ENCODE data around the gene INPP1. TPM values are rescaled to one million over a fixed set of nuclear protein-coding genes. Genes with fewer than 3 reads are reported as not detected.
"Not testable (repeated sequence)": the region's sequence is repeated elsewhere in the genome, so short reads cannot be mapped to it uniquely, and the experiment has no call there.

Gene INPP1, protein sequence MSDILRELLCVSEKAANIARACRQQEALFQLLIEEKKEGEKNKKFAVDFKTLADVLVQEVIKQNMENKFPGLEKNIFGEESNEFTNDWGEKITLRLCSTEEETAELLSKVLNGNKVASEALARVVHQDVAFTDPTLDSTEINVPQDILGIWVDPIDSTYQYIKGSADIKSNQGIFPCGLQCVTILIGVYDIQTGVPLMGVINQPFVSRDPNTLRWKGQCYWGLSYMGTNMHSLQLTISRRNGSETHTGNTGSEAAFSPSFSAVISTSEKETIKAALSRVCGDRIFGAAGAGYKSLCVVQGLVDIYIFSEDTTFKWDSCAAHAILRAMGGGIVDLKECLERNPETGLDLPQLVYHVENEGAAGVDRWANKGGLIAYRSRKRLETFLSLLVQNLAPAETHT
- polyA plus RNA-seq (ENCODE audit: insufficient read length), result 16.4 TPM

DNA sequence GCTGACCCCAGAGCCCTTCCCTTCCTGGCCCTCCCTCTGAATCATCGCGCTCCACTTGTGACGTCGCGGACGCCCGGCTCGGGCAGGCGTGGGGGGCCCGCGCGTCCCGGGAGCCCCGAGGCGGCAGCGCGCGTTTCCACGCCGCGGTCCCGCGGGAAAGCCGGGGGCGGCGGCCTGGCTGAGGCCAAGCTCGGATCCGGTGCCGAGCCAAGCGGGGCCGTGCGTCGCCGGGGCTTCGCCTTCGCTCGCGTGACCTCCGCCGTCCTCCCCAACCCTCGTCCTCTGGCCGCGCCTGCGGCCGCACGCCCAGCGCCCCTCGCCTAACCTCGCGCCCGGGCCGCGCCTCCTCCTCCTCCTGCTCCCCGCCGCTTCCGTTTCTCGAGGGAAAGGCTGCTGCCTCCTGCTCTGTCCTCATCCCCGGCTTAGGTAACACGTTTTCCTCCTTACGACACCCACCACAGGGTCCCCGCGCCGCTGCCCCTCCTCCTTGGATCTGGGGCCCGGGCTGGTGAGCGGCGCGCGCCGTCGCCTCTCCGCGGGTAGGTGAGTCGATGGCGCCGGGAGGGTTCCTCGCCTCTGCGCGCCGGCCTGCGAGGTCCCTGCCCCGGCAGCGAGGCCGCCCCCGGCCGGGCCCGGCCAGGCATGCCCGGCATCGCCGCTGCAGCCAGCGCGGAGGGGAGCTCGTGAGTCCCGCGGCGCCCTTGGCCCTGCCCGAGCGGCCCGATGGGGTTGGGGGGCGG is at the start of gene INPP1:
Gene INPP1, plus strand, starts transcription at position 54 of the 740 bp plus-strand sequence. CDS start 16,514 bp downstream, outside the sequence.
- peak; percentile 78 for DNase-seq

DNA sequence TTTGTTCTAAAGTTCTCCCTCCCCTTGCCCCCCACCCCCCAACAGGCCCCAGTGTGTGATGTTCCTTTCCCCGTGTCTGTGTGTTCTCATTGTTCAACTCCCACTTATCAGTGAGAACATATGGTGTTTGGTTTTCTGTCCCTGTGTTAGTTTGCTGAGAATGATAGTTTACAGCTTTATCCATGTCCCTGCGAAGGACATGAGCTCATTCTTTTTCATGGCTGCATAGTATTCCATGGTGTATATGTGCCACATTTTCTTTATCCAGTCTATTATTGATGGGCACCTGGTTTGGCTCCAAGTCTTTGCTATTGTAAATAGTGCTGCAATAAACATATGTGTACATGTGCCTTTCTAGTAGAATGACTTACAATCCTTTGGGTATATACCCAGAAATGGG is 45.5 kb upstream of the INPP1 start:
- not testable (repeated sequence) for DNase-seq

DNA sequence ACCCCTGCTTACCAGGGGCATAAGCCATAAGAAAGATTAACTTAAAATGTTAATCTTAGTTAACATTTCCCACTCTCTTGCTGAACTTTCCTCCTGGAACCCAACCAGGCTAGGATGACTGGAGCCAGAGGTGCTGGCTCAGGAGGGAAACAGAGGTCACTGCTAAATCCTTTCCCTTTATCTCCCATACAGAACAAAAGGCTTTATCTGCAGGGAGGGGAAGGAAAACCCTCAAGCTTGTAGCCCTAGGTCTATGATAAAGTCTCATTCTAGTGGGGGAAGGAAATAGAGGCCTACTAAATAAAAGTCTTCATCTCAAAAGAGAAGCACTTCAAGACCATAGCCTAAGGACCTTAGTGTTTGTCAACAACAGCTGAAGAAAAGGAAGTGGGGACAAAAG is 42.4 kb upstream of the INPP1 start:
- DNase-seq, result no peak

DNA sequence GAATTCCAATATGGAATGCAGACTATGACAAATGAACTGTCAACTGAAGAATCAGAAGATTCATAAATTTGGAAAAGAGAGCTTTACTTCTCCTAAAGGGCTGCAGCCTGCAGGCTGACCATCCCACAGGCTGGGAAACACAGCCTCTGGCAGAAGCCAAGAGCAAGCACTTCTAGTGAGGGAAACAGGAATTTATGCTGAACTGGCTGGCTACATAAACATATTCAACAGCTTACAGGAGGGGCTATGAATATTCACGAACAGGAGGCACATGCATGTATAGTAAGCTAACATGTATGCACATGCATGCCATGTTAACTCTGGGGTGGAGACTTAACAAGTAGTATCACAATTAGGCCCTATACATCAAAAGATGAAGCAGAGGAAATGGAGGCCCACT is 41.3 kb upstream of the INPP1 start:
- DNase-seq, result no peak

DNA sequence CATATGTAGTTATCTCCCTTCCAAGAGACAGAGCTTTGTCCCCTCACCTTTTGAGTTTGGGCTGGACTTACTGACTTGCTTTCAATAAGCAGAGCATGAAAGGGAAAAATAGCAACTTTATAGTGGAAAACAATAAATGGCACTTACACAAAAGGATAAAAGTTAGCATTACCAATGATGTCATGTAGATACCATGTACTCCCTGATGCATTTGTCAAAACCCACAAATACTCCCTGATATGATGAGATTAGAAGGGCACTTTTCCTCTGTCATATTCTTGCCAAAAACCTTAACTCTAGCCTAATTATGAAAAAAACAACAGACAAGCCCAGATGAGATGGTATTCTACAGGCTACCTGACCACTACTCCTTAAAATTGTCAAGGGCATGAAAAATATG is 39.7 kb upstream of the INPP1 start:
- no peak for DNase-seq

DNA sequence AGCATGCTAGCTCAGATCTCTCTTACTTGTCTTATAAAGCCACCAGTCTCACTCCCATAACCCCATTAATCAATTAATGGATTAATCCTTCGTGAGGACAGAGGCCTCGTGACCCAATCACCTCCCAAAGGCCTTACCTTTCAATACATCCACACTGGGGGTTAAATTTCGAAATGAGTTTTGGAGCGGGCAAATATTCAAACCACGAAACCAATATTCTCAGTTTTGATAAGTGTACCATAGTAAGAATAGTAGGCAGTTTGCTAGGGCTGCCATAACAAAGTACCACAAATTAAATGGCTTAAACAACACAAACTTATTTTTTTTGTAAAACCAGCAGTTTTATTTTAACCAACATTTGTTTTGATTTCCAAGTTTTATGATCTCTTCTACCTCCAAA is 39.0 kb upstream of the INPP1 start:
- DNase-seq, result no peak

DNA sequence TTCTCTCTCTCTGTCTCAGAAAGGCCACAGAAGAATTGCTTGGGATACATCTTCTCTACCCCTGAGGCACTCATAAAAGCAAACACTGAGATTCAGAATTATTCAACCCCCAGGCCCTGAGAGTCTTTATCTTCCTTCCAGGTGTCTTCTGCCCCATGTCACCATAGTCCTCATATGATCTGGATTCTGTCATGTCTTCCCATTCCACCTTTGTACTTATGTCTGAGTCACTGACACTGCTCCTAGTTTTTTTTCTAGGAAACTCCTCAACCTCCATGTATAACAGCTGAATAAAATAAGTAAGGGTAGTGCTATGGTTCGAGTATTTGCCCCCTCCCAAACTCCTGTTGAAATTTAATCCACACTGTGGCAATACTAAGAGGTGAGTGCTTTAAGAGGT is 35.4 kb upstream of the INPP1 start:
- no peak for DNase-seq

DNA sequence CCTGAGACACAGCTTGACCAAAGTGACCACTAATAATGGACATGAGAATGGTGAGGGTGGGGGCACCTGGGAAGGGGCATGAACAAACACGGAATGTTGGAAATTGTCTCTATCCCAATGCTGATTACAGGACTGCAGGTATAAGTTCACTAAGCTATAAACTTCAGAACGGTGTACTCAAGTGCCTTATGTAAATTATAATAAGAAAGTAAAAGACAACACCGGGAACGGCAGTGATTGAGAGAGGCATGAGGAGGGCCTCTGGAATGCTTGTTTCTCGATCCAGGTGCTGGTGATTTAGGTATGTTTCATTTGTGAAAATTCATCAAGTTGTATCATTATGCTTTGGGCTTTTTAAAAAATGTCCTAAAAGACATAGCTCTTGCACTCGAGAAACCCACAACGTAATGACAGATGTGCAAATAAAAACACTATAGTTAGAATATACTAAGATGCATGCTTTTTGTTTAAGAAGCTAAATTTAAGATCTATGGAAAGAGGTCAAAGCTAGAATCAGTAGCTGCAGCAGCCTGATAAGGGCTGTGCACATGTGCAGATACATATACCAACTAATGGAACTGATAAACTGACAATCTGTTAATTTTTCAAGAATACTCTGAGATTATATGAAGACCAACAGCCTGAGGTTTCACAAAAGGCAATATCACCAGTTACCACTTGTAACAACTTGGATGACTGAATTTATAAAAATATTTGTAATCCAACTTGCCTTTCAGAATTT is 31.3 kb upstream of the INPP1 start:
- no peak for DNase-seq

DNA sequence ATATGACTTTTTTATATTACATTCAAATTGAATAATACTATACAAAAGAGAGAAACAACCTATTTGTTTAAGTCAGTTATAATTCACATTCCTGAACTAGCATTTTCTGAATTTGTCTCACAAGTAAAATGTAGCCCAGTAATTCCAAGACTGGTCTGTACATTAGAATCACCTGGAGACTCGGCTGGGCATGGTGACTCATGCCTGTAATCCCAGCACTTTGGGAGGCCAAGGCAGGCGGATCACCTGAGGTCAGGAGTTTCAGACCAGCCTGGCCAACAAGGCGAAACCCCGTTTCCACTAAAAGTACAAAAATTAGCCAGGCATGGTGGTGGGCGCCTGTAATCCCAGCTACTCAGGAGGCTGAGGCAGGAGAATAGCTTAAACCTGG is 30.8 kb upstream of the INPP1 start:
- not testable (repeated sequence) for DNase-seq

DNA sequence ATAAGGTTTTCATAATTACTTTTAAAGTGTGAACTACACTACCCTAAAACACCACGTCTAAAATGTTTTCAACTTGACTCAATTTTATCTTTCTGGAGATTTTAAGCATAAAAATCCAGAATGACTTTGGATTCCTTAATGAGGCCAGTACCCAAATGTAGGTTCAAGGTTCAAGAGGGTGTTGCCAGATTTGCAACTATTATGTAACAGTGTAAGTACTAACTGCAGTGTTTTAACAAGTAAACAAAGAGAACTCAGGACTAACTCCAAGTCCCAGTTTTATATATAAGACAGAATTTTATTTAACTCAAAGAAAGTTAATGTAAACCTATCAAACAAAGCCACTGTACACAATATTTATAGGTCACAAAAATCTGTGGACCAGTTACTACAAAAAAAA is 29.5 kb upstream of the INPP1 start:
- no peak for DNase-seq

DNA sequence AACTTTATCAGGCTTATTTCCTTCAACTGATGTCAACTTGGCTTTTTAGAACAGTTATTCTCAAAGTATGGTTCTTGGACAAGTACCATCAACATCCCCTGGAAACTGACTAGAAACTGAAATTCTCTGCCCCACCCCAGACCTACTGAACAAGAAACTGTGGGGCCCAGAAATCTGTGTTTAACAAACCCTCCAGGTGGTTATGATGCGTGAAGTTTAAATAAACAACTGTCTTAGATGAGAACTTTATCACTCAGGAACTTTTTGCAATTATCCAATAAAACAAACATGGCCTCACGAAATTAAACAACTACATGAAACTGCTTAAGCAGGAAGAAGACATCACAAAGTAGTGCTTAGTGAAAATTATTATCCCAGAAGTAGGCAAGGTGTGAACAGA is 28.1 kb upstream of the INPP1 start:
- no peak for DNase-seq

DNA sequence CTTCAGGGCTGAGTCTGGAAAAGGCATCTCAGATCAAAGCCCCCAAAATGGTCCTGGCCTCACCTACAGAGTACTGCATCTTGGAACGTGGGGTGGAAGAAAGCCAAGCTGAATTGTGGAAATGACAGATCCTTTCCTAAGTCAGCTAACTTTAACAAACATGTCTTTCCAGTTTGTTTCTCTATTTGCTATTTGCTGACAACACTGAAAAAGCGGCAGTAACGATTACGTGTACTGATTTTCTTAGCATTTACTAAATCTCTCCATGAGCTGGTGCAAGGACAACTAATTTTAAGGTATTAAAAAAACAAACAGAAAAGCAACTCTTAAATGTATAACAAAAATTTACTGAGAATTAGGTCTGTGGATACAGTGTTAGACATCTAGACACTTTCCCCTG is 24.9 kb upstream of the INPP1 start:
- no peak for DNase-seq

DNA sequence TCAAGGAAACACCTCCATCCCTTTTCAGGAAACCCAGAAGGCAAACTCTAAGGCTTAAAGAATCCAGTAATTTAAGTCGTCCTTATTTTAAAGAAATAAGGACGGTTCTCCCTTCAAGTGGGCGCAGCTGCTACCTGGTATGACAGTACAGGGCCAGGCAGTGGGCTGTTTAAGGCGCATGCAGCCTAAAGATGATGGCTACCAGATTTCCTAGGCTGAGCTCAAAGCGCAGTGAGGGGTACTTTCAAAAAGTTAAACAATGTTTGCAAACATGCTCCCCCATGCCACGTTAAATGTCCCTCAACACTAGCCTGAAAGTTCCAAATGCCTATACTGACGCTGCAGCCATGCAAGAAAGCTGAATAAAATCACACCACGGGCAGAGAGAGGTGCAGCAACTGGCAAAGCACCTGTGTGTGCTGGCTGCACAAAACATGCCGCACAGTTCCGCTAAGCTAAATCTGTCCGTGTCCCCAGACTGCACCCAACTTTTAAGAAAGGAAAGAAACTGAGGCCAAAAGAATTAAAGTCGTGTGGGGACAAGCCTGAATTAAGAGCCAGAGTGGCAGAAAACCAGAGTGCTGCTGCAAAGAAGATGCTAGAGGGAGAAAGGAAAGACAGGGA is 24.3 kb upstream of the INPP1 start:
- no peak for DNase-seq

DNA sequence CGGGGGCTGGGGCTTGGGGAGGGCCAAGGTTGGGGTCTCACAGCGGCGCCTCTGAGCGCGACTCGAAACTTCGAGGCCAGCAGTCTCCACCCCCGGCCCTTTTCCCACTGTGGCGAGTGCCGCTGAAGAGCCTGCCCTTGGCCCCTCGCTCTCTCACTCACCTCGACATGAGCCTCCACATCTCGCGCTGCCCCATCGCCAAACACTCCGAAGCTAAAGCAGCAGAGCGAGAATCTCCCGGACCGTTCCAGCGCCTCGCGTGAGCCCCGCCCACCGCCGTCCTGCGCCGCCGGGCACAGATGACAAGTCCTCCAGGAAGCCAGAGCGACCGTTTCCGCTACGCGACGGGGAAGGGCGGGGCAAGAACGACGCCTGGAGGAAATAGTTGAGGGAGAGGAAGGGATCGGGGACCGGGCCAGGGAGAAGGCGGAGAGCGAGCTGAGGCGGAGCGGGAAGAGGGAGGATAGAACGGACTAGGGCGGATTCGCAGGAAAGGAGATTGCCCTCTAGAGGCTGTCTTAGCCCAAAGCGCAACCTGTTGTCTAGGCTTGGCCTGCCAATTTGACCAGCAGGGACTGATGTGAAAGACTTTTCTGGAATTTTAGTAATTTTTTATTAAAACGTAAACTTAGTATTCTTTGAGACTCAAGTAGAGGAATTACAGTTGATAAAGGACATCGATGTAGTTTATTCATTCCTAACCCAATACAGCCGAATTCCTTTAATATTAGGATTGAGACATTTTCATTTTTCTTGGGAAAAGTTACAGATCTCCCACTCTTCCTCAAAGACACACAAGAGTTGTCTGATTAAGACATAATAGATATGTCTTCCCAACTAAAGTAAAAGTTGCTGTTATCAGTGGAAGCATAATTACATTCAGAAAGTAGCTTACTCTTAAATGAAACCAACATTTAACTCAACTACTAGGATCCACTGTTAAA is 23.6 kb upstream of the INPP1 start, which contains the start of gene HIBCH:
Gene HIBCH, minus strand, starts transcription at position 272 of the 944 bp plus-strand sequence. Its CDS starts 76 bp downstream, at position 196.
- peak; percentile 99 for DNase-seq

DNA sequence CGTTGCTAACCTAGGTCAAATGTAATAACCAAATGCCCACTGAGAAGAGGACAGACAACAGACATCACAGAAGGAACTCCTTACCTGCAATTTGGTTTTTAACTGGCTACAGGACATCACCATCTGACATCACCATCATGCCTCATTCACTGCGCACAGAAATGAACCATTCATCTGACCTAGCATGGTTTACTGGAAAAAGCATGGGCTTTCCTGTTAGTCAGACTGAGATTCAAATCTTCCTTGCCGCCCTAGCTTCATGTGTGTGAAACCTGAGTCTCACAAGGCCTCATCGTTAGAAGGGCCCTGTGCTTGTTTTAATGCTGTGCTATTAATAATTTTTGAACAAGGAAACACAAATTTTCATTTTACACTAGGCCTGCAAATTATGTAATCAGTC is 22.7 kb upstream of the INPP1 start:
- DNase-seq, result no peak

DNA sequence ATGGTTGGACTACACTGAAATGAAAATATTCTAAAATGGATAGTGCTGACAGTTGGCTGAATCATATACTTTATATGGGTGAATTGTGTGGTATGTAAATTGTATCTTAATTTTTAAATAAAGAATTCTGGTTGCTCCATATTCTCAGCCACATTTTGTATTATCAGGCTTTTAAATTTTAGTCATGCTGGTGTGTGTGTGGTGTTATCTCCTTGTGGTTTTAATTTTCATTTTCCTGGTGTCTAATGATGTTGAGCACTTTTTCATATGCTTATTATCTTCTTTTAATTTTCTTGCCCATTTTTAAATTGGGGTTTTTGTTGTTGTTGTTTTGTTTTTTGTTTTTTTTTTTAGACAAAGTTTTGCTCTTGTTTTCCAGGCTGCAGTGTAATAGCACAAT is 20.0 kb upstream of the INPP1 start:
- no peak for DNase-seq

DNA sequence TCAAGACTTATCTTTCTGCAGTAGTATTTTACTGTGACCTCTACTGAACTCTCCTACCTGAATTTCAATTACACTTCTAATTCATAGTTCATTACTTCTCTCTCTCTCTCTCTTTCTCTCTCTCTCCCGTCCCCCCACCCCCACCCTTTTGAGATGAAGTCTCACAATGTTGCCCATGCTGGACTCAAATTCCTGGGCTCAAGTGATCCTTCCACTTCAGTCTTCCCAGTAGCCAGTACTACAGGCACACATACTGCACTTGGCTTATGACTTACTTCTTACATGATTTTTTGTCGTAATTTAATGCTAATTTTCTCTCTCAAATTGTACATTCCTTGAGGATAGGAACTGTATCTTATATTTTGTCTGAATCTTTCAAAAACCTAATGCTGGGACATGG is 17.8 kb upstream of the INPP1 start:
- no peak for DNase-seq

DNA sequence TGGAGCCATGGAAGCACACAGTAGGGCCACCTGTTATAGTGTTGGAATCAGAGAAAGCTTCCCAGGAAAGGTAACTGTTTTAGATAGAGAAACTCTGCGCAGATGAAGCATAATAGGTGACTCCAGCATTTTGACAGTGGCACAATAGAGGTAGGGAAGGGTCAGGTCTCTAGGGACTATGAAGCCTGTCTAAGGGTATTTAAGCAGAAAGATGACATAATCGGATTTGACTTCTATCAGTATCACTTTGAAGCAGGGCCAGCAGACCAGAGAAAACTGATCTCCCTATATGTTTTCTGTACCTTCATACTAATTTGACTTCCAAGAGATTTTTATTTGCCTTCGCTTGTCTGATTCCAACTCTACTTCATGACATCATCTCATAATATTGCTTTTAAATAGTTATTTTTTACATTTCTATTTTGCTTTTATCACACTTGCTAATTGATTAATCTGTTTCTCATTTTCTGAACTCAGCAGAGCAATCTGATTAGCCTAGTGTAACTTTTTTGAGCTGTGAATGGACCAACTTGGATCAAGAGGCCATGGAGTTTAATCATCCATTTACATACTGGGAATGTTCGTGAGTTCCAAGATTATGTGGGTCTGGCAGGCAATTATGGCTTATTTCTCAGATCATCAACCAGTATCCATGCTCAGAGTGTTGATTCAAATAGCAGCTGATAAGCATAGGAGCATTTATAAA is 15.4 kb upstream of the INPP1 start:
- no peak for DNase-seq

DNA sequence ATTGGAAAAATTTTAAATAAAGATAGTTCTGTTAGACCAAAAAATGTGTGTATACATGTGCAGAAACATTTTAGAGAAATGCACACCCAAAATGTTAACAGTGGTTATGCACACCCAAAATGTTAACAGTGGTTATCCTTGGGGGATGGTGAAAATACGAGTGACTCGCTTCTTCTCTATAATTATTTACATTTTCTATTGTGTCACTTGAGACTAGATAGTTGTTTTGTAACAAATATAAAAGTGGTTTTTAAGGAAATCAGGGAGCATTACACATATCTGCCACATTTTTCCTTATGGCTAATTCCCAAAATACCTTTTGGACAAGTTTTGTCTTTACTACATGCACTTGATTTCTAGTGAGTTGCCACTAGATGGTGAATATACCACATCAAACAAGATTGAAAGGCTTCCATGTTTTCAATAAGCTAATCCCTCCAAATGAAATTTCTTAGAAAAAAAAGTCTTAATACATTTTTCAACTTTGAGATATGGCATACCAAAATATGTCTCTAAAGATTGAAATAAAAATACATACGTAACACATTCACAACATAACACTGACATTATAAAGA is 14.7 kb upstream of the INPP1 start:
- no peak for DNase-seq

DNA sequence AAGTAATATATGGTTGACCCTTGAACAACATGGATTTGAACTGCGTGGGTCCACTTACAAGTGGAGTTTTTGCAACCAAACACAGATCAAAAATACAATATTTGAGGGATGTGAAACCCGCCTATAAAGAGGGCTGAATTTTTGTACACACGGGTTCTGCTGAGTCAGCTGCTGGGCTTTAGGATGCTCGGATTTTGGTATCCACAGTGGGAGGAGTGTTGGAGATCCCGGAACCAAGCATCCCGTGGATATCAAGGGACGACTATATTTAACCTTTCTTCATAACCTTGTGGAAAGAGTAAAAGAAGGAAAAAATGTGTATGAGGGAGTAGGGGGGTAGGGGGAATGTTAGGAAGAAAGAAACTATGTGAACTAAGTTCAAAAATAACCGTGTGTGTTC is 10.0 kb upstream of the INPP1 start:
- no peak for DNase-seq

DNA sequence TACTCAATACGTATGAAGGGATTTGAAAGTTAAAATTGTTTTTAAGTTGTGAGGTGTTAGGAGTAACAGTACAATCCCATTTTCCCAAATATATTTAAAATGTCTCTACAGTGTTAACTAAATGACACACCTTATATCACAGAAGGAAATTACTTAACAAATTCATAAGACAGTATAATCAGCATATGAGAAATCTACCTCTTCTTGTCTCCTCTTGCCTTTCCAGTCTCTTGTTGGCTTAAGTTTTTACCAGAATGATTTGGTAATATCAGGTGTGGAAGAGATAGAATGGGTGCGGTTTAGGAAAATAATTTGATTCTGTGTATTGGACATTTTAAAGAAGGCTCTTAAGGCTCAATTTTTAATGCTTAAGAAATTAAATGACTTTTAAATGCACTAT is 9.5 kb upstream of the INPP1 start:
- no peak for DNase-seq

All from hindlimb muscle (tissue), 1 donor.